Cortex of kidney (tissue), 1 donor: Measurements from ENCODE around the gene ZNF678.
"Not testable (repeated sequence)": the region's sequence is repeated elsewhere in the genome, so short reads cannot be mapped to it uniquely, and the experiment has no call there.

Experiments used
- DNase-seq: peaks from one replicate; lab custom pipeline; 2025; lab: John Stamatoyannopoulos, UW

ZNF678 gene

DNA sequence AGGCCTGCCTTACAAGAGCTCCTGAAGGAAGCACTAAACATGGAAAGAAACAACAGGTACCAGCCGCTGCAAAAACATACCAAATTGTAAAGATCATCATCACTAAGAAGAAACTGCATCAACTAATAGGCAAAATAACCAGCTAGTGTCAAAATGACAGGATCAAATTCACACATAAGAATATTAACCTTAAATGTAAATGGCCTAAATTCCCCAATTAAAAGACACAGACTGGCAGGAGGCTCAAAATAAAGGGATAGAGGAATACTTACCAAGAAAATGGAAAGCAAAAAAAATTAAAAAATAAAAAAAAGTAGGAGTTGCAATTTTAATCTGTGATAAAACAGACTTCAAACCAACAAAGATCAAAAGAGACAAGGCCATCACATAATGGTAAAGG, 11.5 kb upstream of the ZNF678 start:
- not testable (repeated sequence) for DNase-seq

DNA sequence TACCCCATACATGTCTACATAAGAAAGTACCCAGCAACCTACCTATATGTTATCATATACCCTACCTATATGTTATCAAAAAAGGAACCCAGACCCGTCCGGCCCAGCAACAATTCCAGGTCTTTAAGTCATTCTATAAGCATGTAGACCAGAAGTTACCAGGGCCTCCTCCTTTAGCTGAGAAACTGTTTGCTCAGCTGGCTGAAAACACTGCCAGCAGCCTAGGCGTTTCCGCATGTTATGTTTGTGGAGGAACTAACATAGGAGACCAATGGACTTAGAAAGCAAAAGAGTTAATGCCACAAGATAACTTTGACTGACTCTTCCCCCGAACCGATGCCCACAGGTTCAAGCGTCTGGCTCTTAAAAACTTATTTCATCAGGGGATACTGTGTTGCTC, 7.1 kb upstream of the ZNF678 start:
- no peak for DNase-seq

DNA sequence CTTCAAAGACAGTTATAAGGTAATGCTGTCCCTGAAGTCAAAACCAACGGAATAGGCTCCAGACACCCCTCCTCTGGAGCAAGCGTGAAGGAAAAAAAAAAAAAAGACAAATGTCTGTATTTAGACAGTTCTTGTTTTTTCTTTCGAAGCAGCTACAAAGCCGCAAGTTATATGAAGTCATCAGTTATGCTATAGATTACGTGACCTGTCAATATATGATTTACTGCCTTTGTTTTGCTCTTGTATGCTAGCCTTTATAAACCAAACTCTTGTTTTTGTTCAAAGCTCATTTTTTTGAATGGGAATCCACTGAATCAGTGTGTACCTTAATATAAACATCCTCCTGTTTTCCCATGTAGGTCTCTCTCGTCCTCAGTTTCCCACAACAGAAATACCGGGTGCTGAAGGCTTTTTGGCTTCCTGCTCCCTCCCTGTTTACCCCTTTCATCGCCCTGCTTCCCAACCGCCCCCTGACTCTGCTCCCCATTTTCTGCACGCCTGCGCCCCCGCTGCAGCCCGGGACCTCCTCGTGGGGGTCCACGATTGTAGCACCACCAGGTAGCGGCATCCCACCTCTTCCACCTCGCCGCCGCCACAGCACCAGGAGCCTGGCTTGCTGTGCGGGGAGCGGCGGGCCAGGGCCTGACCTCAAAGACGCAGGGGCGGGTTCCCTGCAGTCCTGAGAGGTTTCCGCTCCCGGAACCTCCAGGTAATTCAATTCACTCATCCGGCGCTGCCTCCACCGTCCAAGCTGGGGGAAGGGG, 5.2 kb upstream of the ZNF678 start:
- DNase-seq, result no peak

DNA sequence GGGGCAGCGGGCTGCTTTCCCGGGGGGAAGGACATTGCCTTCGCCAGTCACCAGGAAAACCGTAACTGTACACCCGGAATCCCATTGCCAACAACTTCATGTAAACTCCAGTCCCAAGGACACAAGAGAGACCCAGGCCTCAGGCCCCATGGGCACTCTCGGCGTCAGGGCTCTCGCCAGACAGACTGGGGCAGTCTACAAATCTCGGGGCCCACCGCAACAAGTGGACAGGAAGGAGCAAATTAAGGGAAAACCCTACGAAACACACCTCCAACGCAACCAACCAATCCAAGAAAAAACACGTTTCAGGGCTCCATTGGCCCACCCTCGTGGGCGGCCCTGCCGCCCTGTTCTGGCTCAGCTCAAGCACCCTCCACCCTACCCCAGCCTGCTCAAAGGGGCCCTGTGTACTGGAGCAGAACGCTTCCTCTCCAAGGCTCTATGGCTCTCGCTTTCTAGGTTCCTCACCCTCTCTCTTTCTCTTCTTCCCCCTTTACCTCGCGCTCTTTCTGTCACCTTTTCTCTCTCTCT, 4.6 kb upstream of the ZNF678 start:
- no peak for DNase-seq

DNA sequence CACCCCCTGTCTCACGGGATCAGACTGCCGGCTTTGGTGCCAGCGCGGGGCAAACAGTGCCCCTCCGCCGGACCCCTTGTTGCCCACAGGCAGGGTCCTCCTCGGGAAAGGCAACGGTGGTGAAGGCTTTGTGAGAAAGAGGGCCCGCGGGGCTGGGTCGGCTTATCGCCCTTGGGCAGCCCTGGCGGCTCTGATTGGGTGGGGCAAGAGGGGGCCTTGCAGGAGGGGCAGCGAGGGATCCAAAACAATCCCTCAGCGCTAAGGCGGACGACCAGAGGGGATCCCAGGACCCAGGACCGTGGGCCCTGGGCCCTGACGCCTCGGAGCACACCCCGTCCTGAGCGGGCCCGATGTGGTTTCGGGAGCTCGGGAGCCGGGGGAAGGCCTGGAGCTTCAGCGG, 3.9 kb upstream of the ZNF678 start:
- no peak for DNase-seq

DNA sequence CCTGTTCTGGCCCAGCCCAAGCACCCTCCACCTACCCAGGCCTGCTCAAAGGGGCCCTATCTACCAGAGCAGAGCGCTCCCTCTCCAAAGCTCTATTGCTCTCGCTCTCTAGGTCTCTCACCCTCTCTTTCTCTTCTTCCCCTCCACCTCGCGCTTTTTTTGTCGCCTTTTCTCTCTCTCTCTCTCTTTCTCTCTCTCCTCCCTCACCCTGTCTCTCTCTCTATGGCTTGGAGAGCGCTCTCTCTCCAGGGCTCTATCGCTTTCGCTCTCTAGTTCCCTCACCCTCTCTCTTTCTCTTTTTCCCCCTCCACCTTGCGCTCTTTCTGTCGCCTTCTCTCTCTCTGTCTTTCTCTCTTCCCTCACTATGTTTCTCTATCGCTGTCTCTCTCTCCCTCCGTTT, 3.4 kb upstream of the ZNF678 start:
- no peak for DNase-seq

DNA sequence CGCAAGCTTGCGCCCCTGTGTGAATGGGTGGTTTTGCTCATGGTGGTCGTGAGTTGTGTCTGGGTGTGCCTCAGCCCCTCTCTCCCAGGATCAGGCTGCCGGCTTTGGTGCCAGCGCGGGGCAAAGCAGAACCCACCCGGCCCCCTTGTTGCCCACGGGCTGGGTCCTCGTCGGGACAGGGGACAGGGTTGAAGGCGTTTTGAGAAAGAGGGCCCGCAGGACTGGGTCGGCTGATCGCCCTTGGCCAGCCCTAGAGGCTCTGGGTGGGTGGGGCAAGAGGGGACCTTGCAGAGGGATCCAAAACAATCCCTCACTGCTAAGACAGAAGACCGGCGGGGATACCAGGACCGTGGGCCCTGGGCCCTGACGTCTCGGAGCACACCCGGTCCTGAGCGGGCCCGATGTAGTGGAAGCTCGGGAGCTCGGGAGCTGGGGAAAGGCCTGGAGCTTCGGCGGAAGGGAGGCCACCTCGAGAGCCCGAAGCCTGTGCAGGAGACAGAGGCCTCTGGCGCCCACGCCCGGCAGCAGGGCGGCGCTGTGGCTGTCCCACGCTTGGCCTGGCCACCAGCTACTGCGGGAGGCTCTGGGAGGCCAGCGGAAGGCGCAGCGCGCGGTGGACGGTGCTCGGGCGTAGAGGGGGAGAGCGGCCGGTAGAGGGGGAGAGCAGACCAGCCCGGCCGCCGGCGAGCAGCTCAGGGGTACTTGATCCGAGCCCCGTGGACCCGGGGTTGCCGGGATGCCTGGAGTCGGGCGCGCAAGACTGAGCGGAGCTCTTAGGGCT, 2.8 kb upstream of the ZNF678 start:
- no peak for DNase-seq

DNA sequence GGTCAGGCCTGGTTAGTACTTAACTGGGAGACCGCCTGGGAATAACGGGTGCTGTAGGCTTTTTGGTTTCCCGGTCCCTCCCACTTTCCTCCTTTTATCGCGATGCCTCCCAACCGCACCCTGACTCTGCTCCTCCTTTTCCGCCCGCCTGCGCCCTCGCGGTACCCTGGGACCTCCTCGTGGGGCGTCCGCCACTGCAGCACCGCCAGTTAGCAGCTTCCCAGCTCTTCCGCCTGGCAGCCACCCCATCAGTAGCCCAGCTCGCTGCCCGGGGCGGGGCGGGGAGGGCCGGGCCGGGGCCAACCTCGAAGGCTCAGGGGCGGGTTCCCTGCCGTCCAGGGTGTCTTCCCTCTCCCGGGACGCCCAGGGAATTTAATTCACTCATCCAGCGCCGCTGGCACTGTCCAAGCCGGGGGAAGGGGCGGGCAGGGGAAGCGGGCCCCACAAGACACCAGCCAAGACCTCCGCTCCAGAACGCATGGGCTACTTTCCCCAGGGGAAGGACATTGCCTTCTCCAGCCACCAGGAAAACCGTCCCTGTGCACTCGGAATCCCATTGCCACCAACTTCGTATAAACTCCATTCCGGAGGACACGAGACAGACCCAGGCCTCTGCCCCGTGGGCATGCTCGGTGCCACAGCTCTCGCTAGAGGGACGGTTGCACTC, 2.0 kb upstream of the ZNF678 start:
- DNase-seq, result no peak

DNA sequence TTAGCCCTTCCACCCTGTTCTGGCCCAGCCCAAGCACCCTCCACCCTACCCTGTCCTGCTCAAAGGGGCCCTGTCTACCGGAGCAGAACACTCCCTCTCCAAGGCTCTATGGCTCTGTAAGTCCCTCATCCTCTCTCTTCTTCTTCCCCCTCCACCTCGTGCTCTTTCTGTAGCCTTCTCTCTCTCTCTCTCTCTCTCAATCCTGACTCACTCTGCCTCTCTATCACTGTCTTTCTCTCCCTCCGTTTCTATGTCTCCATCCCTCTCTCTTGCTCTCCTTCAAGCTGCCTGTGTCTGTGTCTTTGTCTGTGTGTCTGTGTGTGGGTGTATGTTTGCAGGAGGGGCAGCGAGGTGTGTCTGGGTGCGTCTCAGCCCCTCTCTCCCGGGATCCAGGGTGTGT, 1.3 kb upstream of the ZNF678 start:
- no peak for DNase-seq

DNA sequence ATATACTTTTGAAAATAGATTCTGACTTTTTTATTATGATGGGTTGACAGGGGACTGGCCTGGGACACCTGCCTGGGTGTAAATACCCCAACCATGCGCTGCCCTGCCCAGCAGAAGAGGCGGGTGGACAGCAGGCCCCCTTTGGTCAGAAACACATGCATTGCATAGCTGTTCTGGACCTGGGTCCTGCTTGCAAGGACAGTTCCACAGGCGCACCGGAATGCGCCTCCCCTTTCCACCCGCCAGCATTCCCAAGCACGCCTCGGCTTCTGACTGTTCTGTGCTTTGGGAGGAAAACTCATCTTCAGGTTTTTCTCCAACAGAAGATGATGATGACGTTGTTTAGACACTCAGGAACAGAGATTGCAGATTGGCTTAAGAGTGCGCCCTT, 428 bp upstream of the ZNF678 start:
- DNase-seq, result no peak

DNA sequence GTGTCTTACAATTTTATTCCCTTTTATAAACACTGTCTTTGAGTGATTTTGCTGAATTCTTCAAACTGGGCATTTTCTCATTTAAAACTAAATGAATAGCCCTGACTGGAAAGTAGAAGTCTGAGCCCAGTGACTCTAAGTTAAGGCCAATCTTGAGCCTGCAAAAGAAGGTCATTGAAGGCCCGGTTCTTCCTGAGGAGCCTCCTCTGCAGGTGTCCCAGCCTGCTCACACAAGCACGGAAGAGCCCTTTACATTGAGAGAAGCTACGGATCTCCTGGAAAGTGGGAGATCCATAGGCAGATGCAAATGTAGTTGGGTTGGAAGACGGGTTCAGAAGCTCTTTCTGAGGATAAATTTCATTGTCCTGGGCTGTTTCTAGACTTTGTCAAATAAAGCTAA, 3.9 kb downstream of the ZNF678 start:
- no peak for DNase-seq

DNA sequence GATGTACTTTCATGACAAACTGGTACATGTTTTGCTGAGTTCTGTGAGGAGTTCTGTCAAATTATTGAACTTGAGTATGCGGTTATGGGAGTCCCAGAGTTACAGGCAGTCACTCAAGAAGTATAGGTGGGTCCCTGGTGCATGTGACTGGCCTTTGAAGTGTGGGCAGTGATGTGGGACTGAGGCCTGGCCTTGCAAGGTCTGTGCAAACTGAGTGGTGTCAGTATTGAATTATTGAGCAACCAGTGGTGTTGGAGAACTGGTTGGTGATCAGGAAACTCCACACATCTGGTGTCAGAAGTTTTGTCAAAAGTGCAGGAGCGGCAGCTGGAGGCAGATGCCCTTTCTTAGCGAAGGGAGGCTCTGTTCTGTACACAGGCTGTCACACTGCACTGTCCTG, 5.2 kb downstream of the ZNF678 start:
- DNase-seq, result no peak

DNA sequence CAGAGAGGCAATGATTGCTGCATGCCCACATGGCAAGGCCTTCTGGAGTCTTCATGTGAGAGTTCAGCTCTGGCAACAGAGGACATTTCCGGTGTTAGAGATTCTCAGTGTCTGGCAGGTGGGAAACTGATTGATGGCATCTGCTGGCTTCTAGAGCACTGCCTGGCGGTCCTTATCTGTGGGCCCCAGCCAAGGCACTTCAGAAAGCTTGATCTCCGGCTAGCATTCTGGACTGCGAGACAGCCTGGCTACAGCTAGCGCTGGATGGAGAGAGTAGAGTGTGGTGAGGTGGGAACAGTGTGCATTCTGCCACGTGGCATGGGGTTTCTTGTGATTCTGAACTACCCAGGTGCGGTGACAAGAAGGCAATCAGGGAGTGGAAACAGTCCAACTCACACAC, 9.4 kb downstream of the ZNF678 start:
- DNase-seq, result no peak

DNA sequence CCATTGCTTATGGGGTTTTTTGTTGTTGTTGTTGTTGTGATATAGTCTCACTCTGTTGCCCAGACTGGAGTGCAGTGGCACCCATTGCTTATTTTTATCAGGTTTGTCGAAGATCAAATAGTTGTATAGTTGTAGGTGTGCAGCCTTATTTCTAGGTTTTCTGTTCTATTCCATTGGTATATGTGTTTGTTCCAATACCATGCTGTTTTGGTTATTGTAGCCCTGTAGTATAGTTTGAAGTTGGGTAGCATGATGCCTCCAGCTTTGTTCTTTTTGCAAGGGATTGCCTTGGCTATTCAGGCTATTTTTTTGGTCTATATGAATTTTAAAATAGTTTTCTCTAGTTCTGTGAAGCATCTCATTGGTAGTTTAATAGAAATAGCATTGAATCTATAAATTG, 11.6 kb downstream of the ZNF678 start:
- DNase-seq, result no peak

DNA sequence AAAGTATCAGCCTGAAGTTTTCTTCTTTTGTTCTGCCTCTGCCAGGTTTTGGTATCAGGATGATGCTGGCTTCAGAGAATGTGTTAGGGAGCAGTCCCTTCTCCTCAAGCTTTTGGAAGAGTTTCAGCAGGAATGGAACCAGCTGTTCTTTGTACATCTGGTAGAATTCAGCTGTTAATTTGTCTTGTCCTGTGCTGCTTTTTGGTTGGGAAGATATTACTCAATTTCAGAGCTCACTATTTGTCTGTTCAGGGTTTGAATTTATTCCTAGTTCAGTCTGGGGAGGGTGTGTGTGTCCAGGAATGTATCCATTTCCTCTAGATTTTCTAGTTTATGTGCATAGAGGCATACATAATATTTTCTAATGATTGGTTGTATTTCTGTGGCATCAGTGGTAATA, 12.8 kb downstream of the ZNF678 start:
- DNase-seq, result no peak

DNA sequence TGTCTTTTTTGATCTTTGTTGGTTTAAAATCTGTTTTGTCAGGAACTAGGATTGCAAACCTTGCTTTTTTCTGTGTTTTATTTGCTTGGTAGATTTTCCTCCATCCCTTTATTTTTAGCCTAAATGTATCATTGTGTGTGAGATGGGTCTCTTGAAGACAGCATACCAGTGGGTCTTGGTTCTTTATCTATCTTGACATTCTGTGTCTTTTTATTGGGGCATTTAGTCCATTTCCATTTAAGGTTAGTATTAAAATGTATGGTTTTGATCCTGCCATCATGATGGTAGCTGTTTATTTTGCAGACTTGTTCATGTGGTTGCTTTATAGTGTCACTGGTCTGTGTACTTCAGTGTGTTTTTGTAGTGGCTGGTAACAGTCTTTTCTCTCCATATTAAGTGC, 14.1 kb downstream of the ZNF678 start:
- no peak for DNase-seq

DNA sequence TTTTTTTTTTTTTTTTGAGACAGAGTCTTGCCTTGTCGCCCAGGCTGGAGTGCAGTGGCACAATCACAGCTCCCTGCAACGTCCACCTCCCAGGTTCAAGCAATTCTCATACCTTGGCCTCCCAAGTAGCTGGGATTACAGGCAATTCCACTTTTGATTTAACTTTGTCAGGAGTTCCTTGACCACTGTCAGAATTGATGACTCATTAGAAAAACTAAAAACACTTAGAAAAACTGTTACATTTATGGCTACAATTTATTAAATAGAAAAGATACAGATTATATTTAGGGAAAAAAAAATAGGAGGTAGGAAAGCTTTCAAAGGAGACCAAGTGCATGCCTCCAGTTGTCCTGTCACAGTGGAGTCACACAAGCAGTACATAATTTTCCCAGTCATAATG, 20.0 kb downstream of the ZNF678 start:
- no peak for DNase-seq

DNA sequence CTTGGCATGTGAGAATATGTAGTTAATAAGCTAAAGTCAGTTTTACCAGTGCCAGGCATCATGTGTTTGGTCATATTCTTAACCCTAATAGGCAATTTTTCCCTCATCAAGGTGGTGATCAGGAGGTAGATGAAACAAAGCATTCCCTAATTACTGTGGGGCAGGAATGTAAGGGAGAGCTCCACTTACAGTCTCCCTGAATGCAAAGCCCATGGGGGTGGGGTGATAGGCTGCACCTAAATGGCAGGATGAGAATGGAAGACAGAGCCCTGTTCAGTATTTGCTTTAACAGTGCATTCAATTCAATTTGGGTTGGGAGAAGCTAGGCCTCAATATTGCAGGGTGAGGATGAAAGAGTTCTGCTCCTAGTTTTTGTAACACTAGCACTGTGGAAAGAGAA, 23.4 kb downstream of the ZNF678 start:
- DNase-seq, result no peak

DNA sequence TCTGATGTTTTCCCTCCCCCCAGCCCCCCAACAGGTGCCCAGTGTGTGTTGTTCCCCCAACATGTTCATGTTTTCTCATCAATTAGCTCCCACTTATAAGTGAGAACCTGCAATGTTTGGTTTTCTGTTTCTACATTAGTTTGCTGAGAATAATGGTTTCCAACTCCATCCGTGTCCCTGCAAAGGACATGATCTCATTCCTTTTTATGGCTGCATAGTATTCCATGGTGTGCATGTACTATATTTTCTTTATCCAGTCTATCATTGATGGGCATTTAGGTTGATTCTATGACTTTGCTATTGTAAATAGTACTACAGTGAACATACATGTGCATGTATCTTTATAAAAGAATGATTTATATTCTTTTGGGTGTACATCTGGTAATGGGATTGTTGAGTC, 24.6 kb downstream of the ZNF678 start:
- no peak for DNase-seq

DNA sequence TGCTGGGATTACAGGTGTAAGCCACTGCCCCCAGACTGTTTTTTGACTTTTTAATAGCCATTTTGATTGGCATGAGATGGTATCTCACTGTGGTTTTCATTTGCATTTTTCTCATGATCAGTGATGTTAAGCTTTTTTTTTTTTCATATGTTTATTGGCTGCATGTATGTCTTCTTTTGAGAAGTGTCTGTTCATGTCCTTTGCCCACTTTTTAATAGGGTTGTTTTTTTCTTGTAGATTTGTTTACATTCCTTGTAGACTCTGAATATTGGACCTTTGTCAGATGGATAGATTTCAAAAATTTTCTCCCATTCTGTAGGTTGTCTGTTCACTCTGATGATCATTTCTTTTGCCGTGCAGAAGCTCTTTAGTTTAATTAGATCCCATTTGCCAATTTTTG, 25.4 kb downstream of the ZNF678 start:
- not testable (repeated sequence) for DNase-seq

DNA sequence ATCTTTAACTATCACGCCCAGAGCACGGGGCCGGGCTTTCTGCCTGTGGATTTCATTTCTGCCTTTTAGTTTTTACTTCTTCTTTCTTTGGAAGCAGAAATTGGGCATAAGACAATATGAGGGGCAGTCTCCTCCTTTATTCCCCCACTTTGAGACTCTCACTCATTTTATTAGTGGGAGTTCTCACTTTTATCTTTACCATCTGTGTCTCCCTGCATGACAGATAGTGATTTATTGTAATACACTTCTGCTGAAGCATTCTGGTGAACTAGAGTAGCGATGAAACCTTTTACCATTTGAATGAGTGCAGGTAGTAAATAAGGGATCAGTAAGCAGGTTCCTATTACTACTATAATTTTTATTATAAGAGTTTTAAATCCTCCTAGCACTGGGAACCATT, 26.4 kb downstream of the ZNF678 start:
- DNase-seq, result not testable (repeated sequence)

DNA sequence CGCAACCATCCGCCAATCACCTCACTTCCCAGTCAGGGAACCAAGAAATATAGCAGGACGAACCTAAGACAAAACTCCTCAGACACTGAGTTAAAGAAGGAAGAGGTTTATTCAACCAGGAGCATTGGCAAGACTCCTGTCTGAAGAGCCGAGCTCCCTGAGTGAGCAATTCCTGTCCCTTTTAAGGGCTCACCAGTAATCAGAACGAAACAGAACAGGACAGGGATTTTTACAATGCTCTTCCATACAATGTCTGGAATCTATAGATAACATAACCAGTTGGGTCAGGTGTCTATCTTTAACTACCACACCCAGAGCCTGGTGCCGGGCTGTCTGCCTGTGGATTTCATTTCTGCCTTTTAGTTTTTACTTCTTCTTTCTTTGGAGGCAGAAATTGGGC, 32.9 kb downstream of the ZNF678 start:
- not testable (repeated sequence) for DNase-seq

DNA sequence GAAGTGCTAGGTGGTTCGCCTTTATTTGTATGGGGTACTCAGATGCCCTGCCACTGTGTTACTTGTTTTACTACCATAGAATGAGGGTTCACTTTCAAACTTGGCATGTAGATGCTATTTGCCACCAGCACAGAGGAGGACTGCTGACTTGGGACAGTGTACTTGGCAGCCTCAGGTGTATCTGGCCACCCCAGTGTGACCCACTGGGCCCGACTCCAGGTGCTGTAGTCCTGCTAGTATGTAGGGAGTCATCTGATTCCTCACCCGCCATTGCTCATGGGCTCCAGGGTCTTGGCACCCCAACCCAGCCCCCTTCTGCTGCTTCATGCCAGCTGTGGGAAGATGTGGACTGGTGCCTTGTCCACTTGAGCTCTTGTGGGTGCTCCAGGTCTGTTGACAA, 40.0 kb downstream of the ZNF678 start:
- DNase-seq, result no peak
